K562 (cell line): ENCODE results near the gene TPD52L1. TPM values are rescaled to one million over a fixed set of nuclear protein-coding genes. Genes with fewer than 3 reads are reported as not detected.

Source experiments
- ADNP ChIP-seq: fragments of 200-800 bp; sonication (Bioruptor generic); IDR thresholded peaks from 2 replicates; pipeline ENCODE4 v1.6.1; 2016; ENCODE audit warnings: missing genetic modification characterization, missing compliant biosample characterization
- CHD1 ChIP-seq: fragments of 200-600 bp; sonication (generic); IDR thresholded peaks from one replicate; pipeline ENCODE4 v1.6.1; 2012; ENCODE audit warnings: mild to moderate bottlenecking, moderate library complexity, low read length, inconsistent platforms
- CLOCK ChIP-seq: fragments of 250-450 bp; sonication (Bioruptor Pico); IDR thresholded peaks from 2 replicates; pipeline ENCODE4 v1.4.0; 2020; ENCODE audit warnings: mild to moderate bottlenecking, moderate library complexity, borderline replicate concordance
- ELF4 ChIP-seq: fragments of 450-650 bp; formaldehyde crosslinking; IDR thresholded peaks from 2 replicates; pipeline ENCODE4 v1.4.0; 2022; ENCODE audit warnings: missing genetic modification characterization
- GATAD2A ChIP-seq: fragments of 450-650 bp; IDR thresholded peaks from 2 replicates; pipeline ENCODE4 v1.6.1; 2017
- KLF10 ChIP-seq: fragments of 250-450 bp; sonication (Bioruptor Pico); IDR thresholded peaks from 2 replicates; pipeline ENCODE4 v1.6.1; 2021; ENCODE audit warnings: matching md5 sums
- PHF21A ChIP-seq: fragments of 450-650 bp; IDR thresholded peaks from 2 replicates; pipeline ENCODE4 v1.6.1; 2017; ENCODE audit warnings: low read depth, borderline replicate concordance
- PML ChIP-seq: IDR thresholded peaks from 2 replicates; pipeline ENCODE4 v1.6.1; 2012; ENCODE audit warnings: low read length, inconsistent platforms
- PTBP1 ChIP-seq: fragments of 200-400 bp; formaldehyde crosslinking; IDR thresholded peaks from 2 replicates; pipeline ENCODE4 v1.6.1; 2017; ENCODE audit warnings: low read depth, low read length
- RBM34 ChIP-seq: fragments of 200-400 bp; formaldehyde crosslinking; IDR thresholded peaks from 2 replicates; pipeline ENCODE4 v1.6.1; 2018; ENCODE audit warnings: low read length, borderline replicate concordance; ENCODE audit not compliant: insufficient read depth
- SMAD2 ChIP-seq: fragments of 150-350 bp; IDR thresholded peaks from 2 replicates; pipeline ENCODE4 v1.6.1; 2014; ENCODE audit warnings: low read depth, mild to moderate bottlenecking, low read length
- SP1 ChIP-seq: sonication (generic); formaldehyde crosslinking; IDR thresholded peaks from 2 replicates; pipeline ENCODE4 v1.8.1; 2022; ENCODE audit warnings: mild to moderate bottlenecking, missing genetic modification reagents
- TBL1XR1 ChIP-seq, 2 experiments: IDR thresholded peaks; 2 replicates each; pipeline ENCODE4 v1.6.1; 2012; ENCODE audit warnings: improper control_type of control experiment in 2 of 2, low read length in 2 of 2, mild to moderate bottlenecking in 1 of 2
- TEAD2 ChIP-seq: fragments of 450-650 bp; IDR thresholded peaks from 2 replicates; pipeline ENCODE4 v1.6.1; 2016; ENCODE audit warnings: missing genetic modification characterization, control low read depth, missing compliant biosample characterization
- ZBTB33 ChIP-seq: sonication (generic); formaldehyde crosslinking; IDR thresholded peaks from 2 replicates; pipeline ENCODE4 v1.8.1; 2023; ENCODE audit warnings: mild to moderate bottlenecking, missing genetic modification reagents
- ZKSCAN8 ChIP-seq: fragments of 200-800 bp; sonication (Bioruptor generic); IDR thresholded peaks from 2 replicates; pipeline ENCODE4 v1.6.1; 2016; ENCODE audit warnings: missing genetic modification characterization, missing compliant biosample characterization
- ZNF232 ChIP-seq: sonication (generic); formaldehyde crosslinking; IDR thresholded peaks from 2 replicates; pipeline ENCODE4 v1.8.0; 2022; ENCODE audit warnings: mild to moderate bottlenecking, missing genetic modification reagents
- polyA plus RNA-seq, 8 experiments: library from polyadenylated mRNA; depleted of rRNA in 4 of 8; stranded (reverse) in 5 of 8; unstranded in 3 of 8; fragments of >200 nt; fragmentation: Nextera tagmentation in 2 of 8; fragmentation: Illumina TruSeq in 1 of 8; extraction: Ambion mirVana in 2 of 8; extraction: Trizol in 1 of 8; gene quantifications; 2 replicates each; pipeline versions ENCODE4 v1.2.1 to v1.2.3, GENCODE V29; 2011 to 2014; ENCODE audit warnings: inconsistent platforms in 1 of 8, missing spikeins in 1 of 8
- total RNA-seq, 7 experiments: library from RNA; depleted of rRNA in 6 of 7; stranded (reverse); fragments of >200 nt in 6 of 7; fragmentation: Illumina TruSeq in 2 of 7; extraction: Trizol in 2 of 7; gene quantifications; 2 replicates each; pipeline versions ENCODE4 v1.2.1 to v1.2.3, GENCODE V29; 2011 to 2021; ENCODE audit warnings: low replicate concordance in 1 of 7
- TF ChIP-seq, protein P1 (sequence below): fragments of 250-450 bp; sonication (Bioruptor Pico); IDR thresholded peaks from 2 replicates; pipeline ENCODE4 v1.5.0; 2021
- TF ChIP-seq, protein P2 (sequence below): sonication (generic); formaldehyde crosslinking; IDR thresholded peaks from 2 replicates; pipeline ENCODE4 v1.8.1; 2023; ENCODE audit warnings: missing genetic modification reagents, mild to moderate bottlenecking, borderline replicate concordance

TPD52L1 gene
- total and polyA plus RNA-seq, 9 of the 15 experiments (the other 6 are each of a cell fraction or from before 2014, with no cell fraction given) = 12.9 to 149 (median 75.7) TPM

GRCh38 chr6:125153391-125154117 lies at the start of gene TPD52L1 (continued):
- no peak for TF ChIP-seq CLOCK (CRISPR knock-in tag)
- TF ChIP-seq SMAD2 = no peak
- TF ChIP-seq, protein P1, sequence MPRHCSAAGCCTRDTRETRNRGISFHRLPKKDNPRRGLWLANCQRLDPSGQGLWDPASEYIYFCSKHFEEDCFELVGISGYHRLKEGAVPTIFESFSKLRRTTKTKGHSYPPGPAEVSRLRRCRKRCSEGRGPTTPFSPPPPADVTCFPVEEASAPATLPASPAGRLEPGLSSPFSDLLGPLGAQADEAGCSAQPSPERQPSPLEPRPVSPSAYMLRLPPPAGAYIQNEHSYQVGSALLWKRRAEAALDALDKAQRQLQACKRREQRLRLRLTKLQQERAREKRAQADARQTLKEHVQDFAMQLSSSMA = no peak
- TF ChIP-seq PML = peak; percentile 63; the same call in 1 of the 2 replicates
- TF ChIP-seq KLF10 = no peak
- peak; percentile 42 for TF ChIP-seq CHD1
- no peak for TF ChIP-seq ELF4 (CRISPR knock-in tag)
- TF ChIP-seq ZBTB33 (CRISPR knock-in tag) = peak; percentile 65
- peak; percentile 65; the same call in 1 of the 2 replicates for TF ChIP-seq SP1 (CRISPR knock-in tag)
- TF ChIP-seq ZKSCAN8 (CRISPR knock-in tag) = no peak
- peak; percentile 82; the same call in 1 of the 2 replicates for TF ChIP-seq ZNF232 (CRISPR knock-in tag)
- no peak for TF ChIP-seq RBM34
- TF ChIP-seq PHF21A = no peak
- TF ChIP-seq, protein P2, sequence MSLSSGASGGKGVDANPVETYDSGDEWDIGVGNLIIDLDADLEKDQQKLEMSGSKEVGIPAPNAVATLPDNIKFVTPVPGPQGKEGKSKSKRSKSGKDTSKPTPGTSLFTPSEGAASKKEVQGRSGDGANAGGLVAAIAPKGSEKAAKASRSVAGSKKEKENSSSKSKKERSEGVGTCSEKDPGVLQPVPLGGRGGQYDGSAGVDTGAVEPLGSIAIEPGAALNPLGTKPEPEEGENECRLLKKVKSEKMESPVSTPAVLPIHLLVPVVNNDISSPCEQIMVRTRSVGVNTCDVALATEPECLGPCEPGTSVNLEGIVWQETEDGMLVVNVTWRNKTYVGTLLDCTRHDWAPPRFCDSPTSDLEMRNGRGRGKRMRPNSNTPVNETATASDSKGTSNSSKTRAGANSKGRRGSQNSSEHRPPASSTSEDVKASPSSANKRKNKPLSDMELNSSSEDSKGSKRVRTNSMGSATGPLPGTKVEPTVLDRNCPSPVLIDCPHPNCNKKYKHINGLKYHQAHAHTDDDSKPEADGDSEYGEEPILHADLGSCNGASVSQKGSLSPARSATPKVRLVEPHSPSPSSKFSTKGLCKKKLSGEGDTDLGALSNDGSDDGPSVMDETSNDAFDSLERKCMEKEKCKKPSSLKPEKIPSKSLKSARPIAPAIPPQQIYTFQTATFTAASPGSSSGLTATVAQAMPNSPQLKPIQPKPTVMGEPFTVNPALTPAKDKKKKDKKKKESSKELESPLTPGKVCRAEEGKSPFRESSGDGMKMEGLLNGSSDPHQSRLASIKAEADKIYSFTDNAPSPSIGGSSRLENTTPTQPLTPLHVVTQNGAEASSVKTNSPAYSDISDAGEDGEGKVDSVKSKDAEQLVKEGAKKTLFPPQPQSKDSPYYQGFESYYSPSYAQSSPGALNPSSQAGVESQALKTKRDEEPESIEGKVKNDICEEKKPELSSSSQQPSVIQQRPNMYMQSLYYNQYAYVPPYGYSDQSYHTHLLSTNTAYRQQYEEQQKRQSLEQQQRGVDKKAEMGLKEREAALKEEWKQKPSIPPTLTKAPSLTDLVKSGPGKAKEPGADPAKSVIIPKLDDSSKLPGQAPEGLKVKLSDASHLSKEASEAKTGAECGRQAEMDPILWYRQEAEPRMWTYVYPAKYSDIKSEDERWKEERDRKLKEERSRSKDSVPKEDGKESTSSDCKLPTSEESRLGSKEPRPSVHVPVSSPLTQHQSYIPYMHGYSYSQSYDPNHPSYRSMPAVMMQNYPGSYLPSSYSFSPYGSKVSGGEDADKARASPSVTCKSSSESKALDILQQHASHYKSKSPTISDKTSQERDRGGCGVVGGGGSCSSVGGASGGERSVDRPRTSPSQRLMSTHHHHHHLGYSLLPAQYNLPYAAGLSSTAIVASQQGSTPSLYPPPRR (CRISPR knock-in tag) = no peak
- TF ChIP-seq ADNP (tag) = no peak
- TF ChIP-seq GATAD2A = peak; percentile 91; the same call in 1 of the 2 replicates
- TF ChIP-seq TEAD2 = no peak
- TF ChIP-seq PTBP1 = no peak
- TF ChIP-seq TBL1XR1 (IDR thresholded peaks at IDR 0.05; ENCODE audit: low read length in 2 of 2) = no peak
